HG02610 (cell line): ENCODE measurements around the gene APCDD1.
A peak's percentile ranks its signal among the peaks of the same experiment; 100 is the strongest.
"Not testable (repeated sequence)": the region's sequence is repeated elsewhere in the genome, so short reads cannot be mapped to it uniquely, and the experiment has no call there.

Source experiments
- ATAC-seq: cut with Tn5 transposase; IDR thresholded peaks from one replicate; pipeline ENCODE4 v1.9.1; 2021; ENCODE audit warnings: mild to moderate bottlenecking, moderate library complexity; ENCODE audit not compliant: unreplicated experiment

APCDD1 gene

GRCh38 chr18:10460414-10461018 lies 6.1 kb downstream of the APCDD1 start:
- no peak for ATAC-seq

DNA sequence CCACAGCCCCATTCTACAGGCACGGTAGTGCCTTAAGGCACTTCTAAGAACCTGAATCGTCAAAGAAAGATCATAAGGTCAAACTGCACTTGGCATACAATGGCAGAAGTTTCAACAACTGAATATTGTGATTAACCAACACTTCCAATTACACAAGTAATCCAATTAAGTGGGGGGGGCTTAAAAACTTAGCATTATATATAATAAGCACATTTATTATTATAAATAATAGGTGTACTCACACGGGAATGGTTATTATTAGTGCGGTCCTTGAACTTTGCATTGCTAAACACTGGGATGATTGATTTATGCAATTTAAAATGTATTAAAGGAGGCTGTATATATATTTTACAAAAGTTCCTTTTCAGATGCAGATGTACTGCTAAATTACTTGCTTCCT lies 7.6 kb downstream of the APCDD1 start:
- ATAC-seq = no peak

DNA sequence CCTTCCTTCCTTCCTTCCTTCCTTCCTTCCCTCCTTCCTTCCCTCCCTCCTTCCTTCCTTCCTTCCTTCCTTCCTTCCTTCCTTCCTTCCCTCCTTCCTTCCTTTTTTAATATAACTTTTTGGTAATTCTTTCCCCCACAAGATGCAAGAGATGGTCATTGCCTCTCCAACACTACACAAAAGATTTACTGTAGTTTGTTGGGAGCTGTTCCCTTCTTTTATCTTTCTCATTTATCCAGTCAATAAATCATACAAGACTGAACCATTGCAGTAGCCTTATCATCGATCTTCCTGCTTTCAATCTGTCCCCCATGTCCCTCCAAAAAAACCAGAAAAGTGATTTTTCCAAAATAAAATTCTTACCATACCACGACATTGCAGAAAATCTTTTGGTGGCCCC lies 8.2 kb downstream of the APCDD1 start:
- no peak for ATAC-seq

DNA sequence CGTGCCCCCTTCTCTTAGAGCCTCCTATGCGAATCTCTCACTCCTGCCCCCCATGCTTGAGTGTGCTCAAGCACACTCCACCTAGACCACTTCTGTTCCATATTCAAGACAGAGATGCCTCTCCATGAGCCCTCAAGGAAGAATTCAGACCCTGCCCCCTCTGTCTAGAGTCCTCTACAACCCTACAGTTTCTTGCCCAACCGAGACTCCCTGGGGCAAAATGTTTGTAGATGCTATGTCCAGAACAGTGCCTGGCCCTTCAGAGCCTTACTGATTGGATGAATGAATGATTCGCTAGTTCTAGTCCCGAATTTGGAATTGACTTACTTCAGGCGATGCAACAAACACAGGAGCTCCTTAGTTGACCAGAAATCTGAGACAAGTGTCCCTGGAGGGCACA lies 8.7 kb downstream of the APCDD1 start:
- ATAC-seq = no peak

GRCh38 chr18:10463741-10464140 lies 9.3 kb downstream of the APCDD1 start:
- no peak for ATAC-seq

GRCh38 chr18:10464161-10464648 lies 9.8 kb downstream of the APCDD1 start:
- ATAC-seq = not testable (repeated sequence)

GRCh38 chr18:10465174-10465939 lies 10.9 kb downstream of the APCDD1 start:
- ATAC-seq = no peak

- ATAC-seq = no peak
These were observed 16.0 kb downstream of the APCDD1 start for GRCh38 chr18:10470429-10470828.

GRCh38 chr18:10471574-10471973 lies 17.1 kb downstream of the APCDD1 start:
- ATAC-seq = no peak

DNA sequence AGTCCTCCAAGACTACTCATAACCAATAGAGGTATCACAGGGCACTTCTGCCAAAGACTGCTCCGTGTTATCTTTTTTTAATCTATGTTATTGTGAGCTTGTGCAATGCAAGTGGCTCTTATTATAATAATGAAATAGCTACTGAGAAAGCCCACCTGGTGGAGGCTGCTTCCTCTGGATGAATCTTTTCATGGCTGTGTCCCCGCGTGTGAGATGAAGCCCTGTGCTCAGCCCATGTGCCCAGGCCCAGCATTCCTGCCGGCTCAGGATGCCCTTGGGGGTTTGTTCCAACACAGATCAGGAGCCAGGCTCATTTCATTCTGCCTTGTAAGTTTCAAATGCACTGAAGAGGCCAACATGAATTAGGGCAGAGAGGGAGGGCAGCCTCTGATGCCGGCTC lies 18.7 kb downstream of the APCDD1 start:
- no peak for ATAC-seq

- no peak for ATAC-seq
These were observed 19.9 kb downstream of the APCDD1 start for GRCh38 chr18:10474309-10474708.

GRCh38 chr18:10475276-10475653 lies 20.8 kb downstream of the APCDD1 start:
- ATAC-seq = no peak

- ATAC-seq = no peak
These were observed 21.3 kb downstream of the APCDD1 start for GRCh38 chr18:10475654-10476291.

DNA sequence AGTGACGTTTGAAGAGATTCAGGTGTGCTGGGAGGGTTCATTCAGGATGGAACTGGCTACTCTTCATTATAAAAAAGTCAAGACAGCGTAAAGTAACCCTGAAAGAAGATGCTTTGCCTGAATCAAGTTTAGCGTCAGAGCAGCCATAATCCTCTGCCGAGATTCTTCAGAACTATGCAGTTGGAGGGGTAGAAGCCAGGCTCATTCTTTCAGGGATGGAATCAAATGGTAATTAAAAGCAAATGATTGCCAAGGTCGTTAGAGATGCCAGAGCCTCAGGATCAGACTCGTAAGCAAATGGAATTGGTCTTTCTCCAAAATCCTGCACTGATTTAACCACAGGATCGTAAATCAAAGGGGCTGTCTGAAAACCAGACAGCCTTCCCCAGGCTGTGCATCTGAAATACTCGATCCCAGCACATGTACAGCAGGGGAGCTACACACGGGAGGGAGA lies 21.9 kb downstream of the APCDD1 start:
- ATAC-seq = no peak

DNA sequence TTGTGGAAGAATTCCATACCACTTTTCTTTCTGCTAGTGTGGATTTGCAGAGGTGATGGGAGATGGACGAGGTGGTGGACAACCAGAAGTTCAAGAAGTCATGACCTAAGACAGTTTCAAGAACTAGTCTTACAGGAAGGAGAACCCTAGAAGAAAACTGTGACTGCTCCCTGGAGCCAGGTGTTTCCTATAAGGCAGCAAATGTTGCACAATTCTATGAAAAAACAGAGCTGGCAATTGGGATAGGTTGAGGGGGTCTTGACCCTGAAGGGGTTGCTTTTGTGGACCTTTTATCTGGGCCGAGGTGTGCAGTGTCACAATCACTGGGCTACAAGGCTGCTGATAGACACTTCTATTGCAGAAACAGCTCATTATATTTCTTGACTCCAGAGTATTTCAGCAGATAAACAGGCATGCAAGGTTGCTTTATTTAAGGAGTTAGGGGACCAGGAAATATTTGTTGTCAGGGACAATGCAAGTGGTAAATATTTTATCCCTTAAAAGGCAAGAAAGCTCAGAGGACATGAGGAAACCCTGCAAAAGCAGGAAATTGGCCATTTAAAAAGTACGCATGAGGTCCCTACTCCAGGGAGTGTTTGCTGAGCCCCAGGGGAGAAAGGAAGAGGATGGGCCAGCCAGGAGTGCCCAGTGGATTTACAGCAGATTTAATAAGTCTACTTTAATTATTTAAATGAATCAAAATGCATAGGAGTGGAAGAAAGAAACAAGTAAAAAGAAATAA lies 22.9 kb downstream of the APCDD1 start:
- no peak for ATAC-seq

- no peak for ATAC-seq
These were observed 23.4 kb downstream of the APCDD1 start for GRCh38 chr18:10477863-10478260.

DNA sequence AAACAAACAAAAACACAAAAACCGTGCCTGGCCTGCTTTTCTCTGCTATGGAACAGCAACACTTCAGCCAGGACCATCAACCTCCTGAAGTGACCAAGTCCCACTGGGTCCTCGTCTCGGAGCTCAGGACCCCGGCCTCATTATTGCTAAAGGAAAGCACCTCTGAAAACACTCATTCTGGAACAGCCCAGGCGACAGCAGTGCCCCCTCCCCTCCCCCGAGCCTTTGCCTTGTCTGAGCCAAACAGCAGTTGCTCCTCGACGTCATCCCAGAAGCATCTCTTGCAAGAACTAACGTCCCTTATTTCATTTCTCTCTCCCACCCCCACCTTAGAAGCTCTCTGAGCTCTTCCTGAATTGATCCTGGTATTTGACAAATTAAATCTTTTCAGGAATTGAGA lies 27.4 kb downstream of the APCDD1 start:
- no peak for ATAC-seq

DNA sequence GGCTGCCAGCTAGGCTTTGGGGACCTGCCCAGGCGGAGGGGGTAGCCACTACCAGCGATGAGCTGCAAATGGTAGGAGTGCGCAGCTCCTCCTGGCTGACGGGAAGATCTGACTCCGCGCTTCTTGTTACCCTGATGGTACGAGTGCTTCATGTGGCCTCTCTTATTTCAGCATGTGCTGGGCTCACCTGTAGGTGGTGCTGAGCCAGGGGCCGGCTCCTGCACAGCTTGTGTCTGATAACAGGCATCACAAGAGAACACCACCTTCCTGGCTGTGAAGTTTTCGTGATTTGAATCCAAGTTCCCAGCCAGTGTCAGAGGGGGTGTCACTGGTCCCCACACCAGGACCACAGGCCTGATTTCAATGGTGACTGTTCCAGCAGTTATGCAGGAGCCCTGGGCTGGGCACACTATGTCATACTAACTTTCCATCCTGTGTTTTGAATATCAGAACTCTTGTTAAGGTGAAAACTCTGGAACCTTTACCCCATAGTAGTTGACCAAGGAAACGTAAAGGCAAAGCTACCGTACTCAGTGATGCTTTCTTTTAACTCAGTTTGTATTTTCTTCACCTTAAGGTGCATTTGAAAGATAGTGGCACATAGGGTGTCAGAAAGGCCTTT lies 28.0 kb downstream of the APCDD1 start:
- ATAC-seq = peak; percentile 9

DNA sequence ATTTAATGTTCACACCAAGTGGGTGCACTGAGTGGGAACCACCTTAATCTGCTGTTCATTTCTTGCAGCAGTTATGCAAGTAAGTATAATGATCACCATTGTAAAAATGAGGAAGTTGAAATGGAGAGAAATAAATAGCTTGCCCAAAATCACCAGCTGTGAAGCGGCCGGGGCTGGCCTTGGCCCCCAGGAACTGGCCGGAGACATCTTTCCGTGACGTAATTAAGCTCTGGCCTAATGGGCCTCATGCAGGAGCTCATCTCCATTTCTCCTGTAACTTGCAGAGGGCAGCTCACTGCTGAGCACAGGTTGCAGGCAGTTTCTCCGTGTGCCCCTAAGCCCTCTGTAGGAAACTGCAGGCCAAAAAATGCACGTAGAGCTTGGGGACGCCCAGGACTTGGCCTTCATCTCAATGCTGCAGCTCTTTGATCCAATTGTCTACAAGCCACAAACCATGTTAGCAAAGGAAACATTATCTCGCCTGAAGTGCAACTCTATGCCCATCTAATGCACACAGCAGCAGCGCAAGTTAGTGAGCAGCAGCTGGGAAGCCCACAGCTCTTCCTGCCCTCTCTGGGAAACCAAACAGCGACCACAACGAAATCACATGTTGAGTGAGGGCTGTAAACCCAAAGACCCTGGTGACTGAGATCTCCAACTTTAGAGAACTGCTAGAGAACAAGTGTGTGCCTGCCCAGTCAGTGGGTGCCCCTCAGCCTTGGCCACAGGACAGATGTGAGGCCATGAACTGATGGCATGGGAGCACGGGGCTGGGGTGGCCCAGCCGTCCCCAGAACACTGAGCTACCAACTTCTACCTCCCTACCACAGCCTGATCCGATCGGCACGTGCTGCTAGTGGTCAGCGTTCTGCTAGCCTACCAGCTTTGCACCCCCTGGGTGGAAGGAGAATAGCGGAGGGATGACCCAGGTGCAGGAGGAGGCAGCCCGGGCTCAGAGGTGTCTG lies 28.8 kb downstream of the APCDD1 start:
- ATAC-seq = peak; percentile 67

GRCh38 chr18:10485475-10485874 lies 31.0 kb downstream of the APCDD1 start:
- ATAC-seq = no peak
